HepG2 (cell line): Measurements from ENCODE around the gene PERP. TPM values are rescaled to one million over a fixed set of nuclear protein-coding genes. Genes with fewer than 3 reads are reported as not detected.

Source experiments
- ASH2L ChIP-seq: fragments of 300-600, 200-600 bp; sonication (generic); IDR thresholded peaks from 2 replicates; pipeline ENCODE4 v1.7.0; 2017; ENCODE audit warnings: low read depth, mild to moderate bottlenecking, moderate library complexity, mixed read lengths, low read length; ENCODE audit not compliant: insufficient read length
- BCL6 ChIP-seq: IDR thresholded peaks from 2 replicates; pipeline ENCODE4 v1.6.1; 2016; ENCODE audit warnings: missing genetic modification reagents, missing compliant biosample characterization
- CHD4 ChIP-seq: fragments of 200-600 bp; sonication (generic); IDR thresholded peaks from 2 replicates; pipeline ENCODE4 v1.7.0; 2017; ENCODE audit warnings: mild to moderate bottlenecking, low read length, borderline replicate concordance
- FOXA1 ChIP-seq, 2 experiments: fragments of 450-650 bp in 1 of 2; sonication (generic) in 1 of 2; formaldehyde crosslinking in 1 of 2; IDR thresholded peaks; 2 replicates each; pipeline versions ENCODE4 v1.4.0 to v1.6.1; 2016 to 2020; ENCODE audit warnings: missing genetic modification reagents in 1 of 2
- FOXP1 ChIP-seq, 2 experiments: fragments of 450-650 bp in 1 of 2; IDR thresholded peaks; 2 replicates each; pipeline ENCODE4 v1.6.1; 2017 to 2018; ENCODE audit warnings: antibody characterized with exemption in 1 of 2
- GFI1 ChIP-seq: sonication (generic); formaldehyde crosslinking; IDR thresholded peaks from 2 replicates; pipeline ENCODE4 v1.5.0; 2020; ENCODE audit warnings: missing genetic modification reagents, mild to moderate bottlenecking, borderline replicate concordance
- GLI4 ChIP-seq: sonication (generic); formaldehyde crosslinking; IDR thresholded peaks from 2 replicates; pipeline ENCODE4 v1.5.1; 2020; ENCODE audit warnings: missing genetic modification reagents, mild to moderate bottlenecking, moderate library complexity, borderline replicate concordance
- HDAC1 ChIP-seq: sonication (generic); formaldehyde crosslinking; IDR thresholded peaks from 2 replicates; pipeline ENCODE4 v1.5.1; 2020; ENCODE audit warnings: mild to moderate bottlenecking, missing genetic modification reagents
- HDAC2 ChIP-seq: sonication (generic); formaldehyde crosslinking; IDR thresholded peaks from 2 replicates; pipeline ENCODE4 v1.4.0; 2020; ENCODE audit warnings: missing genetic modification reagents
- KAT2B ChIP-seq: fragments of 150-350 bp; IDR thresholded peaks from 2 replicates; pipeline ENCODE4 v1.6.1; 2014; ENCODE audit warnings: low read depth, low read length, borderline replicate concordance
- KDM1A ChIP-seq: IDR thresholded peaks from 2 replicates; pipeline ENCODE4 v1.6.1; 2016; ENCODE audit warnings: missing compliant biosample characterization
- MIXL1 ChIP-seq: IDR thresholded peaks from 2 replicates; pipeline ENCODE4 v1.6.1; 2016
- NR2F1 ChIP-seq, 2 experiments: fragments of 450-650 bp in 1 of 2; formaldehyde crosslinking in 1 of 2; IDR thresholded peaks; 2 replicates each; pipeline versions ENCODE4 v1.5.0 to v1.6.1; 2016 to 2020; ENCODE audit warnings: mild to moderate bottlenecking in 1 of 2, missing compliant biosample characterization in 1 of 2, missing genetic modification reagents in 1 of 2, moderate library complexity in 1 of 2
- PLRG1 ChIP-seq: fragments of 450-650 bp; conservative IDR thresholded peaks from 2 replicates; pipeline ENCODE4 v1.6.1; 2016
- POGZ ChIP-seq: sonication (generic); formaldehyde crosslinking; IDR thresholded peaks from 2 replicates; pipeline ENCODE4 v1.4.0; 2020; ENCODE audit warnings: mild to moderate bottlenecking, missing genetic modification reagents
- POLR2AphosphoS2 ChIP-seq: IDR thresholded peaks from 2 replicates; pipeline ENCODE4 v1.6.1; 2011; ENCODE audit warnings: low read depth, low read length, improper control_type of control experiment
- RCOR2 ChIP-seq: IDR thresholded peaks from 2 replicates; pipeline ENCODE4 v1.6.1; 2016; ENCODE audit warnings: missing biosample characterization, missing genetic modification reagents
- ZMYM3 ChIP-seq: sonication (generic); formaldehyde crosslinking; IDR thresholded peaks from 2 replicates; pipeline ENCODE4 v1.5.1; 2020; ENCODE audit warnings: mild to moderate bottlenecking, missing genetic modification reagents
- ZNF3 ChIP-seq: IDR thresholded peaks from 2 replicates; pipeline ENCODE4 v1.7.0; 2017; ENCODE audit warnings: inconsistent platforms
- ZNF337 ChIP-seq: sonication (generic); formaldehyde crosslinking; IDR thresholded peaks from 2 replicates; pipeline ENCODE4 v1.5.1; 2020; ENCODE audit warnings: missing genetic modification reagents, low read depth, mild to moderate bottlenecking, borderline replicate concordance
- ZNF446 ChIP-seq: sonication (generic); formaldehyde crosslinking; IDR thresholded peaks from 2 replicates; pipeline ENCODE4 v1.5.0; 2020; ENCODE audit warnings: mild to moderate bottlenecking, missing genetic modification reagents
- ZNF563 ChIP-seq: sonication (generic); formaldehyde crosslinking; IDR thresholded peaks from 2 replicates; pipeline ENCODE4 v1.8.0; 2022; ENCODE audit warnings: mild to moderate bottlenecking, moderate library complexity, missing genetic modification reagents
- ZNF629 ChIP-seq: sonication (generic); formaldehyde crosslinking; conservative IDR thresholded peaks from 2 replicates; pipeline ENCODE4 v1.5.0; 2020; ENCODE audit warnings: missing genetic modification reagents
- ZNF737 ChIP-seq: sonication (generic); formaldehyde crosslinking; IDR thresholded peaks from 2 replicates; pipeline ENCODE4 v1.5.0; 2020; ENCODE audit warnings: missing genetic modification reagents, mild to moderate bottlenecking, borderline replicate concordance
- ZNF782 ChIP-seq: sonication (generic); formaldehyde crosslinking; IDR thresholded peaks from 2 replicates; pipeline ENCODE4 v1.4.0; 2020; ENCODE audit warnings: missing genetic modification reagents, mild to moderate bottlenecking, borderline replicate concordance
- polyA plus RNA-seq, 8 experiments: library from polyadenylated mRNA; depleted of rRNA in 3 of 8; stranded (reverse) in 7 of 8; unstranded in 1 of 8; fragments of >200 nt; fragmentation: Illumina TruSeq in 4 of 8; extraction: Trizol in 4 of 8; gene quantifications; 2 replicates each; pipeline versions ENCODE4 v1.2.1 to v1.2.3, GENCODE V29; 2011 to 2016; ENCODE audit warnings: low read depth in 4 of 8, missing spikeins in 1 of 8, mixed read lengths in 1 of 8; ENCODE audit not compliant: insufficient read depth in 1 of 8
- total RNA-seq, 5 experiments: library from RNA; depleted of rRNA; stranded (reverse); fragments of >200 nt; fragmentation: Illumina TruSeq; extraction: Trizol; gene quantifications; 2 replicates each; pipeline ENCODE4 v1.2.3, GENCODE V29; 2016; ENCODE audit warnings: low read depth in 1 of 5
- TF ChIP-seq, protein P1 (sequence below): IDR thresholded peaks from 2 replicates; pipeline ENCODE4 v1.4.0; 2020; ENCODE audit warnings: mild to moderate bottlenecking, missing genetic modification reagents
- TF ChIP-seq, protein P2 (sequence below): sonication (generic); formaldehyde crosslinking; IDR thresholded peaks from 2 replicates; pipeline ENCODE4 v1.4.0; 2020; ENCODE audit warnings: missing genetic modification reagents, borderline replicate concordance

PERP gene
- total and polyA plus RNA-seq, 2 of the 13 experiments (the other 11 are each of a cell fraction or from before 2014, with no cell fraction given), result 26.0 to 53.0 TPM

- TF ChIP-seq BCL6 (CRISPR knock-in tag), result 0 out of 2 replicates have a peak, but pooled peaks have one; percentile 29
- 0 out of 2 replicates have a peak, but pooled peaks have one; percentile 5 for TF ChIP-seq POGZ
- peak; percentile 94 for TF ChIP-seq ZMYM3 (CRISPR knock-in tag)
- TF ChIP-seq MIXL1, result peak; percentile 10; the same call in 1 of the 2 replicates
- no peak for TF ChIP-seq ZNF337 (CRISPR knock-in tag)
- TF ChIP-seq FOXP1 (IDR thresholded peaks at IDR 0.05), result no peak
- 0 out of 2 replicates have a peak, but pooled peaks have one; percentile 23 for TF ChIP-seq FOXP1 (CRISPR knock-in tag; IDR thresholded peaks at IDR 0.05)
- TF ChIP-seq CHD4, result 0 out of 2 replicates have a peak, but pooled peaks have one; percentile 77
- peak; percentile 99 for TF ChIP-seq ZNF629 (CRISPR knock-in tag)
- TF ChIP-seq ZNF3 (CRISPR knock-in tag), result 0 out of 2 replicates have a peak, but pooled peaks have one; percentile 63
- TF ChIP-seq PLRG1, result no peak
- peak; percentile 39; the same call in 1 of the 2 replicates for TF ChIP-seq HDAC1 (CRISPR knock-in tag)
- no peak for TF ChIP-seq ZNF737 (CRISPR knock-in tag)
- no peak for TF ChIP-seq KAT2B
- peak; percentile 84 for TF ChIP-seq KDM1A (CRISPR knock-in tag)
- peak; percentile 87 for TF ChIP-seq RCOR2 (CRISPR knock-in tag)
- TF ChIP-seq ZNF446 (CRISPR knock-in tag), result no peak
- TF ChIP-seq, protein P1, sequence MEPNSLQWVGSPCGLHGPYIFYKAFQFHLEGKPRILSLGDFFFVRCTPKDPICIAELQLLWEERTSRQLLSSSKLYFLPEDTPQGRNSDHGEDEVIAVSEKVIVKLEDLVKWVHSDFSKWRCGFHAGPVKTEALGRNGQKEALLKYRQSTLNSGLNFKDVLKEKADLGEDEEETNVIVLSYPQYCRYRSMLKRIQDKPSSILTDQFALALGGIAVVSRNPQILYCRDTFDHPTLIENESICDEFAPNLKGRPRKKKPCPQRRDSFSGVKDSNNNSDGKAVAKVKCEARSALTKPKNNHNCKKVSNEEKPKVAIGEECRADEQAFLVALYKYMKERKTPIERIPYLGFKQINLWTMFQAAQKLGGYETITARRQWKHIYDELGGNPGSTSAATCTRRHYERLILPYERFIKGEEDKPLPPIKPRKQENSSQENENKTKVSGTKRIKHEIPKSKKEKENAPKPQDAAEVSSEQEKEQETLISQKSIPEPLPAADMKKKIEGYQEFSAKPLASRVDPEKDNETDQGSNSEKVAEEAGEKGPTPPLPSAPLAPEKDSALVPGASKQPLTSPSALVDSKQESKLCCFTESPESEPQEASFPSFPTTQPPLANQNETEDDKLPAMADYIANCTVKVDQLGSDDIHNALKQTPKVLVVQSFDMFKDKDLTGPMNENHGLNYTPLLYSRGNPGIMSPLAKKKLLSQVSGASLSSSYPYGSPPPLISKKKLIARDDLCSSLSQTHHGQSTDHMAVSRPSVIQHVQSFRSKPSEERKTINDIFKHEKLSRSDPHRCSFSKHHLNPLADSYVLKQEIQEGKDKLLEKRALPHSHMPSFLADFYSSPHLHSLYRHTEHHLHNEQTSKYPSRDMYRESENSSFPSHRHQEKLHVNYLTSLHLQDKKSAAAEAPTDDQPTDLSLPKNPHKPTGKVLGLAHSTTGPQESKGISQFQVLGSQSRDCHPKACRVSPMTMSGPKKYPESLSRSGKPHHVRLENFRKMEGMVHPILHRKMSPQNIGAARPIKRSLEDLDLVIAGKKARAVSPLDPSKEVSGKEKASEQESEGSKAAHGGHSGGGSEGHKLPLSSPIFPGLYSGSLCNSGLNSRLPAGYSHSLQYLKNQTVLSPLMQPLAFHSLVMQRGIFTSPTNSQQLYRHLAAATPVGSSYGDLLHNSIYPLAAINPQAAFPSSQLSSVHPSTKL, result peak; percentile 3; the same call in 1 of the 2 replicates
- TF ChIP-seq POLR2AphosphoS2, result no peak
- no peak for TF ChIP-seq NR2F1 (CRISPR knock-in tag; IDR thresholded peaks at IDR 0.05)
- TF ChIP-seq, protein P2, sequence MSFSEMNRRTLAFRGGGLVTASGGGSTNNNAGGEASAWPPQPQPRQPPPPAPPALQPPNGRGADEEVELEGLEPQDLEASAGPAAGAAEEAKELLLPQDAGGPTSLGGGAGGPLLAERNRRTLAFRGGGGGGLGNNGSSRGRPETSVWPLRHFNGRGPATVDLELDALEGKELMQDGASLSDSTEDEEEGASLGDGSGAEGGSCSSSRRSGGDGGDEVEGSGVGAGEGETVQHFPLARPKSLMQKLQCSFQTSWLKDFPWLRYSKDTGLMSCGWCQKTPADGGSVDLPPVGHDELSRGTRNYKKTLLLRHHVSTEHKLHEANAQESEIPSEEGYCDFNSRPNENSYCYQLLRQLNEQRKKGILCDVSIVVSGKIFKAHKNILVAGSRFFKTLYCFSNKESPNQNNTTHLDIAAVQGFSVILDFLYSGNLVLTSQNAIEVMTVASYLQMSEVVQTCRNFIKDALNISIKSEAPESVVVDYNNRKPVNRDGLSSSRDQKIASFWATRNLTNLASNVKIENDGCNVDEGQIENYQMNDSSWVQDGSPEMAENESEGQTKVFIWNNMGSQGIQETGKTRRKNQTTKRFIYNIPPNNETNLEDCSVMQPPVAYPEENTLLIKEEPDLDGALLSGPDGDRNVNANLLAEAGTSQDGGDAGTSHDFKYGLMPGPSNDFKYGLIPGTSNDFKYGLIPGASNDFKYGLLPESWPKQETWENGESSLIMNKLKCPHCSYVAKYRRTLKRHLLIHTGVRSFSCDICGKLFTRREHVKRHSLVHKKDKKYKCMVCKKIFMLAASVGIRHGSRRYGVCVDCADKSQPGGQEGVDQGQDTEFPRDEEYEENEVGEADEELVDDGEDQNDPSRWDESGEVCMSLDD, result no peak
- TF ChIP-seq GFI1 (CRISPR knock-in tag), result no peak
- peak; percentile 22 for TF ChIP-seq ASH2L
- TF ChIP-seq HDAC2 (CRISPR knock-in tag), result 0 out of 2 replicates have a peak, but pooled peaks have one; percentile 13
- no peak for TF ChIP-seq GLI4 (CRISPR knock-in tag)
- no peak for TF ChIP-seq ZNF782 (CRISPR knock-in tag)
- no peak for TF ChIP-seq ZNF563 (CRISPR knock-in tag)
- TF ChIP-seq FOXA1 (IDR thresholded peaks at IDR 0.05), result no peak
- TF ChIP-seq FOXA1 (CRISPR knock-in tag; IDR thresholded peaks at IDR 0.05), result peak; percentile 32; the same call in 1 of the 2 replicates
Measured at GRCh38 chr6:138116661-138116999, 9.4 kb upstream of the PERP start (continued).
